Central memory CD8-positive, alpha-beta T cell (primary cell): ENCODE measurements around the gene DDX51.

Experiments
- ATAC-seq: fragments of 150-1000 bp; cut with Tn5 transposase; replicated peaks from 2 replicates; pipeline ENCODE4 v1.10.0; 2022; ENCODE audit warnings: mild to moderate bottlenecking, moderate FRiP score, moderate number of reproducible peaks; ENCODE audit not compliant: poor library complexity, severe bottlenecking; ENCODE audit errors: extremely low read depth
- DNase-seq, 2 donors: peaks; one replicate each; pipeline ENCODE4 v3.0.0; 2021; ENCODE audit warnings: low spot score in 2 of 2
- H3K27ac Mint-ChIP-seq: one replicate; pipeline ENCODE4 v1.8.0; 2022; ENCODE audit warnings: low read depth, mild to moderate bottlenecking, moderate library complexity, mixed read lengths
- H3K27me3 Mint-ChIP-seq: one replicate; pipeline ENCODE4 v1.8.0; 2022; ENCODE audit warnings: mixed read lengths
- H3K36me3 Mint-ChIP-seq: one replicate; pipeline ENCODE4 v1.8.0; 2022; ENCODE audit warnings: mild to moderate bottlenecking, moderate library complexity, mixed read lengths; ENCODE audit not compliant: insufficient read depth
- H3K4me1 Mint-ChIP-seq: one replicate; pipeline ENCODE4 v1.8.0; 2022; ENCODE audit warnings: mixed read lengths
- H3K4me3 Mint-ChIP-seq: one replicate; pipeline ENCODE4 v1.8.0; 2022; ENCODE audit warnings: mild to moderate bottlenecking, moderate library complexity, mixed read lengths
- H3K9me3 Mint-ChIP-seq: one replicate; pipeline ENCODE4 v1.8.0; 2022; ENCODE audit warnings: mixed read lengths

Gene DDX51

GRCh38 chr12:132168311-132169031 lies 24.4 kb upstream of the DDX51 start:
- no peak overlapping the region for H3K4me3 Mint-ChIP-seq
- H3K27me3 Mint-ChIP-seq = peaks cover 11% of the 10 kb centered on the region
- no peaks in the 10 kb centered on the region for H3K9me3 Mint-ChIP-seq
- H3K36me3 Mint-ChIP-seq = no peaks in the 10 kb centered on the region
- ATAC-seq (no peak), DNase-seq (no peak)
- H3K27ac Mint-ChIP-seq = no peak overlapping the region
- H3K4me1 Mint-ChIP-seq = peaks cover 15% of the 10 kb centered on the region

GRCh38 chr12:132167611-132168310 lies 23.6 kb upstream of the DDX51 start:
- Mint-ChIP-seq H3K36me3 (peaks cover 2% of the 10 kb centered on the region), H3K4me1 (peaks cover 12% of the 10 kb centered on the region), H3K27ac (no peak overlapping the region), H3K4me3 (no peak overlapping the region), H3K9me3 (no peaks in the 10 kb centered on the region), H3K27me3 (peaks cover 4% of the 10 kb centered on the region)
- DNase-seq (no peak), ATAC-seq (no peak)

- no peak overlapping the region for H3K4me3 Mint-ChIP-seq
- ATAC-seq (no peak), DNase-seq (no peak)
- no peak overlapping the region for H3K27ac Mint-ChIP-seq
- H3K4me1 Mint-ChIP-seq = peaks cover 11% of the 10 kb centered on the region
- no peaks in the 10 kb centered on the region for H3K27me3 Mint-ChIP-seq
- H3K36me3 Mint-ChIP-seq = peaks cover 2% of the 10 kb centered on the region
- H3K9me3 Mint-ChIP-seq = no peaks in the 10 kb centered on the region
These were observed 22.9 kb upstream of the DDX51 start for GRCh38 chr12:132166801-132167591.

- Mint-ChIP-seq H3K9me3 (no peaks in the 10 kb centered on the region), H3K4me1 (peaks cover 11% of the 10 kb centered on the region), H3K4me3 (no peak overlapping the region), H3K27ac (no peak overlapping the region), H3K27me3 (no peaks in the 10 kb centered on the region), H3K36me3 (peaks cover 2% of the 10 kb centered on the region)
- ATAC-seq (no peak), DNase-seq (no peak)
These were observed 22.0 kb upstream of the DDX51 start for GRCh38 chr12:132166093-132166492.

GRCh38 chr12:132165584-132165983 lies 21.5 kb upstream of the DDX51 start:
- H3K36me3 Mint-ChIP-seq = peaks cover 2% of the 10 kb centered on the region
- ATAC-seq (no peak), DNase-seq (no peak)
- no peaks in the 10 kb centered on the region for H3K9me3 Mint-ChIP-seq
- H3K27me3 Mint-ChIP-seq = no peaks in the 10 kb centered on the region
- no peak overlapping the region for H3K27ac Mint-ChIP-seq
- peaks cover 11% of the 10 kb centered on the region for H3K4me1 Mint-ChIP-seq
- H3K4me3 Mint-ChIP-seq = no peak overlapping the region

- Mint-ChIP-seq H3K36me3 (peaks cover 2% of the 10 kb centered on the region), H3K27me3 (no peaks in the 10 kb centered on the region), H3K27ac (no peak overlapping the region), H3K4me3 (peak overlapping the region; percentile 0), H3K4me1 (peaks cover 11% of the 10 kb centered on the region), H3K9me3 (no peaks in the 10 kb centered on the region)
- ATAC-seq (no peak), DNase-seq (no peak)
These were observed 20.3 kb upstream of the DDX51 start for GRCh38 chr12:132164426-132164825.

GRCh38 chr12:132163911-132164288 lies 19.8 kb upstream of the DDX51 start:
- H3K4me3 Mint-ChIP-seq = peak overlapping the region; percentile 0
- H3K4me1 Mint-ChIP-seq = peaks cover 11% of the 10 kb centered on the region
- H3K27me3 Mint-ChIP-seq = no peaks in the 10 kb centered on the region
- H3K9me3 Mint-ChIP-seq = no peaks in the 10 kb centered on the region
- DNase-seq = no peak
- H3K36me3 Mint-ChIP-seq = peaks cover 2% of the 10 kb centered on the region
- no peak overlapping the region for H3K27ac Mint-ChIP-seq
- no peak for ATAC-seq

- peaks cover 11% of the 10 kb centered on the region for H3K4me1 Mint-ChIP-seq
- no peak for DNase-seq
- H3K27me3 Mint-ChIP-seq = no peaks in the 10 kb centered on the region
- H3K4me3 Mint-ChIP-seq = peak overlapping the region; percentile 49
- no peaks in the 10 kb centered on the region for H3K9me3 Mint-ChIP-seq
- peaks cover 2% of the 10 kb centered on the region for H3K36me3 Mint-ChIP-seq
- no peak for ATAC-seq
- H3K27ac Mint-ChIP-seq = no peak overlapping the region
These were observed 19.2 kb upstream of the DDX51 start for GRCh38 chr12:132163041-132163910.

- no peaks in the 10 kb centered on the region for H3K27me3 Mint-ChIP-seq
- no peak for DNase-seq
These were observed 18.5 kb upstream of the DDX51 start for GRCh38 chr12:132162508-132163031.

GRCh38 chr12:132161796-132162507 lies 17.8 kb upstream of the DDX51 start:
- H3K27ac Mint-ChIP-seq = no peak overlapping the region
- H3K27me3 Mint-ChIP-seq = no peaks in the 10 kb centered on the region
- H3K36me3 Mint-ChIP-seq = peaks cover 2% of the 10 kb centered on the region
- ATAC-seq (no peak), DNase-seq (no peak)
- no peak overlapping the region for H3K4me3 Mint-ChIP-seq
- H3K9me3 Mint-ChIP-seq = no peaks in the 10 kb centered on the region
- H3K4me1 Mint-ChIP-seq = peaks cover 11% of the 10 kb centered on the region

More at GRCh38 chr12:132162508-132163031, 18.5 kb upstream of the DDX51 start:
- peak; percentile 70 for ATAC-seq
- H3K27ac Mint-ChIP-seq = no peak overlapping the region
- H3K4me1 Mint-ChIP-seq = peaks cover 11% of the 10 kb centered on the region
- H3K4me3 Mint-ChIP-seq = no peak overlapping the region
- H3K36me3 Mint-ChIP-seq = peaks cover 2% of the 10 kb centered on the region
- no peaks in the 10 kb centered on the region for H3K9me3 Mint-ChIP-seq

GRCh38 chr12:132161036-132161781 lies 17.1 kb upstream of the DDX51 start:
- no peak overlapping the region for H3K4me3 Mint-ChIP-seq
- no peaks in the 10 kb centered on the region for H3K27me3 Mint-ChIP-seq
- H3K27ac Mint-ChIP-seq = no peak overlapping the region
- peaks cover 2% of the 10 kb centered on the region for H3K36me3 Mint-ChIP-seq
- H3K4me1 Mint-ChIP-seq = peaks cover 11% of the 10 kb centered on the region
- ATAC-seq (no peak), DNase-seq (no peak)
- H3K9me3 Mint-ChIP-seq = no peaks in the 10 kb centered on the region
